NCI-H2196 (cell line): ENCODE data around the gene CHTF8.

ENCODE experiments used
- DNase-seq: peaks from one replicate; lab custom pipeline; 2025; ENCODE audit not compliant: unreplicated experiment; lab: John Stamatoyannopoulos, UW

Gene CHTF8

GRCh38 chr16:69114346-69114975 lies 17.9 kb downstream of the CHTF8 start:
- no peak for DNase-seq

DNA sequence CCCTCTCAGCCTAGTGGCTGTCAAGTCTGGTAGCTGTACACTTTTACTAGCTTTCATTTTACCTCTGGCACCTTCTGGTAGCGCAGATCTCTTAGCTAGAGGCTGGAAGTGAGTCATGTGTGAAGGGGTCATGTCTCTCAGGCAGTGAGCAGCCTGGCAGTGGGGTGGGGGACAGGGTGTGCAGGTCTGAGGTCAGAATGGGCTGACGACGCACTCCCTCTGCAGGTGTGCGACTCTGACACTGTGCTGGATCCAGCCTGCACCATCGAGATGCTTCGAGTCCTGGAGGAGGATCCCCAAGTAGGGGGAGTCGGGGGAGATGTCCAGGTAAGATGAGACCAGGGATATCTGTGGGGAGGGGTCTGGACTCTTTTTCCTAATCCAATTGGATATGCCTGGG lies 19.2 kb downstream of the CHTF8 start:
- no peak for DNase-seq

DNA sequence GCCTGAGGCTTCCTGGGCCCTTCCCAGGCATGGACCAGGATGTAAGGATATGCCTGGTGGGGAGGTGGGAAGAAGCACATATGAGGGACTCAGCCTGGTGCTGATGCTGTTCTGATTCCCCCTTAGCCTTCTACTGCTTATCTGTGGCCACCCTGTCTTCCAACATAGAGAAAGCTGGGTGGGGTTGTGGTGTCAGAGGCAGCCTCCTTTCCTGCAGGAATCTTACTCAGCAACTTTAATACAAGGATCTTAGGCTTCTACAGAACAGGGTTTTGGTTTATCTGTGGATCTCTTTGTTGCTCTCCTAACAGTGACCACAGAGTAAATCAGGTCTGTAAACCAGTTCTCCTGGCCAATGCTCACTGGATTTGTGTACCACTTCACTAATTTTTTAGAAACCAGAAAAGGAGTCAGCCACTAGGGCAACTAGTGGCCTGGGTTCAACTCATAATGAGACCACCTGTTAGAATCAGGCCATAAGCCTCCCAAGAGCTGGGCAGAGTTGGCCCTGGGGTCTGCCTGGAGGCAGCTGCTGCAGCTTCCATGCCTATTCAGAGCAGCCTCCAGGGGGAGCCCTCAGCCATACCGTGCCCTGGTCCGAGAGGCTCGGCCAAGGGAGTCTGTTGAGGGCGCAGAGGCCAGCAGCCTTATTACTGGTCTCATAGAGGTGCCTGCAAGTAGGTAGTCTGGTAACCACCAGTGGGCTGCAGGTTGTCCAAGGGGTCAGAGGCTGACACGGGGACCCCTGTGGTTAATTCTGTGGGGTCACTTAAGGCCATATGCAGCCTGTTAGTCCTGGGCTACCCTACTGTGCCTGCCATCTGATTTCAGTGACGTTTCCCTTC lies 19.9 kb downstream of the CHTF8 start:
- peak; percentile 11 for DNase-seq

DNA sequence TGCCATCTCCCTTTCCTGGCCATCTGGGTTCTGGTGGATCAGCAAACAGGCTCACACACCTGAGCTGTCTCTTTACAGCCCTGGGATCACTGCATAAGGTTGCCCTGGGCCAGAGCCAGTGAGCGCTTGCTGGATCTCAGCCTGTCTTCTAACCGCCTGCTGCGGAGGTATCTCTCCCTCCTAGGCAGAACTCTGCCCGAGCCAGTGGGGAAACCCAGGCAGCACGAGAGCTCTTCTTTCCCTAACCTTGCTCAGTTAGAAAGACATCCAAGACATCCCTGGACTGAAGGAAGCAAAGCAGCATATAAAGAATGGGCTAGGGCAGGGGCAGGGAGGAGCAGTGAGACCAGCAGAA lies 20.5 kb downstream of the CHTF8 start:
- no peak for DNase-seq

DNA sequence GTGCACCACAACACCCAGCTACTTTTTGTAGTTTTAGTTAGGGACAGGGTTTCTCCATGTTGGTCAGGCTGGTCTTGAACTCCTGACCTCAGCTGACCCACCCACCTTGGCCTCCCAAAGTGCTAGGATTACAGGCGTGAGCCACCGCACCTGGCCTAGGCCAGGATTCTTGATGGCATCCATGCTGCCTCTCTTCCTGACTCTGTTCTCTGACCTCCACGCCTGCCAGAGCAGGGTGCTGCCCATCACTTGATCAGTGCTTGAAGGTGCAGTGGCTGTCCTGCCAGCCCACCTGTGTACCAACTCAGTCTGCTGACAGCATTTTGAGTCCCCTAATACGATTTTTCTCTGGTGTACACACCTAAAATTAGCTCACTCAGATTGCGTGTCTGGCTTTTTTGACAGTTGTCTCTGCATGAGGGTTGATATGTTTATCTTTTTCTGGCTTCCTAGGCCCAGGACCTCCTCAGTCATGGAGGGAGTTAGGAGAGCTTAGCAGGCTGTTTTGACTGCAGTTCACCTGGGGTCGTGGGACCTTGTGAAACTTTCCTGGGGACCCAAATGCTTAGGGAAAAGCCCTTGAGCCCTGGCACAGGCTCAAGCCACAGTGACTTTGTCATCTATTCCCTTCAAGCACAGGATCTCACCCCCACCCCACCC lies 21.0 kb downstream of the CHTF8 start:
- DNase-seq = no peak

DNA sequence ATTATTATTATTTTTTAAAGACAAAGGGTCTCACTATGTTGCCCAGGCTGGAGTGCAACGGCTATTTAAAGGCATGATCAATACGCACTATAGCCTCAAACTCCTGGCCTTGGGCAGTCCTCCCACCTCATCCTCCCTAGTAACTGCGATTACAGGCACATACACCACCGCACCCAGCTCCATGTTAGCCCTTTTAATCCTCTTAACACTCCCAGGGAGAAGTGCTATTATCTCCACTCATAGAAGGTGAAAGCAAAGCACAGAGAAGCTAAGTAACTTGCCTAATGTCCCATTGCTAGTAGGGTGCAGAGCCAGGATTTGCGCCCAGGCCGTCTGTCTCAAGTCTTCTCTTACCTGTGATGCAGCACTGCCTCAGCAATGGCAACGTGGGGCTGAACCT lies 22.0 kb downstream of the CHTF8 start:
- DNase-seq = no peak

DNA sequence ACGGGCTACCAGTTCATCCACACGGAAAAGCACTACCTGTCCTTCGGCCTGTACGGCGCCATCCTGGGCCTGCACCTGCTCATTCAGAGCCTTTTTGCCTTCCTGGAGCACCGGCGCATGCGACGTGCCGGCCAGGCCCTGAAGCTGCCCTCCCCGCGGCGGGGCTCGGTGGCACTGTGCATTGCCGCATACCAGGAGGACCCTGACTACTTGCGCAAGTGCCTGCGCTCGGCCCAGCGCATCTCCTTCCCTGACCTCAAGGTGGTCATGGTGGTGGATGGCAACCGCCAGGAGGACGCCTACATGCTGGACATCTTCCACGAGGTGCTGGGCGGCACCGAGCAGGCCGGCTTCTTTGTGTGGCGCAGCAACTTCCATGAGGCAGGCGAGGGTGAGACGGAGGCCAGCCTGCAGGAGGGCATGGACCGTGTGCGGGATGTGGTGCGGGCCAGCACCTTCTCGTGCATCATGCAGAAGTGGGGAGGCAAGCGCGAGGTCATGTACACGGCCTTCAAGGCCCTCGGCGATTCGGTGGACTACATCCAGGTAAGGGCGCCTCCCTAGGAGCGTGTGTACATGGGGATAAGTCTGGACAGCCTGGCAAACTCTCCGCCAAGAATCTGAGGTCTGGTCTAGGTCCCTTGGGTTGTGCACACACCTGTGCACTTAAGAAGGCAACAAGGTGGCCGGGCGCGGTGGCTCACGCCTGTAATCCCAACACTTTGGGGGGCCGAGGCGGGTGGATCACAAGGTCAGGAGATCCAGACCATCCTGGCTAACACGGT lies 22.7 kb downstream of the CHTF8 start:
- no peak for DNase-seq

- DNase-seq = no peak
Observed at GRCh38 chr16:69108905-69109252, 23.5 kb downstream of the CHTF8 start.

- DNase-seq = no peak
Observed at GRCh38 chr16:69108064-69108904, 24.1 kb downstream of the CHTF8 start.

GRCh38 chr16:69107316-69107962 lies 24.9 kb downstream of the CHTF8 start:
- DNase-seq = no peak

GRCh38 chr16:69106491-69107315 lies 25.7 kb downstream of the CHTF8 start:
- DNase-seq = no peak

DNA sequence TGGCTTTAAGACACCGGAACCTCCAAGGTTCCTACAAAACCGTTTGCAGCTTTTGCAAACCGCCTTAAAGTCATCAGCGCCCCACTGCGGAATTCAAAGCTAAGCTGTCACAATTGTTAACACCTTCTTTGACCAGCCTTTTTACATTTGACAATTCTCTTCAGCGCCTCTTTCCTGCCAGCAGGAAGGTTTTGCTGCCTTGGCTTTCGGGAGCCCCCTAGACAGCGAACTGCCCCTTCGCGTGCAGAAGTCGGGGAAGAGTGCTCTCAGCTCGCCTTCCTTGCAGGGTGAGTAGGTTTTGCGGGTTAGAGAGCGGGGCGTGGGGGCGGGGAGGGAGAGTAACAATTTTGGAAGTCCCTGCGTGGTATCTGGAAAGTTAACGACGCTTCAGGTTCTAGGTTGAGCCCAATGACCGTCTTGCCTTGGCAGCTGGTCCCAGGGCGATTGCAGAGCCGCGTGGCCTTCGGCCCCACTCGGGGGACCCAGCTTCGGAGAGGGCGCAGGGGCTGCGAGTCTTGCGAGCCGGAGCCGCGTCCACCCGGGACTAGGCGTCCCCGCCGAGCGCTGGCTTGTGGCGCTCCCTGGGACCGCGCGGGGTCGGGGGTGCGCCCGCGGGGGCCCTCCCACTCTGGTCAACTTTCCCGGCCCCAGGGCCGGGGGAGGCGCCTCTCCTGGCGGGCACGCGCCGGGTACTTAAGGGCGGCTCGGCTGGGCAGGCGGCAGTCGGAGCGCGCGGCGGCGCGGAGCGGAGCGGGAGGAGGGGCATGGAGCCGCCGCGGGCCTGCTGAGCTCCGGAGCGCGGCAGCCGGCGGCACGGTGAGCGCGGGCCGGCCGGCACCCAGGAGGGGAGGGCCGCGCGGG lies 26.7 kb downstream of the CHTF8 start, which contains the start of gene HAS3:
Gene HAS3 (plus strand): TSS at position 153 of the 861 bp plus-strand sequence. CDS start 3,743 bp downstream, outside the sequence.
- DNase-seq = peak; percentile 52

GRCh38 chr16:69100071-69100691 lies 32.2 kb downstream of the CHTF8 start:
- peak; percentile 57 for DNase-seq

- DNase-seq = peak; percentile 39
Observed at GRCh38 chr16:69095193-69095592, 37.2 kb downstream of the CHTF8 start.

DNA sequence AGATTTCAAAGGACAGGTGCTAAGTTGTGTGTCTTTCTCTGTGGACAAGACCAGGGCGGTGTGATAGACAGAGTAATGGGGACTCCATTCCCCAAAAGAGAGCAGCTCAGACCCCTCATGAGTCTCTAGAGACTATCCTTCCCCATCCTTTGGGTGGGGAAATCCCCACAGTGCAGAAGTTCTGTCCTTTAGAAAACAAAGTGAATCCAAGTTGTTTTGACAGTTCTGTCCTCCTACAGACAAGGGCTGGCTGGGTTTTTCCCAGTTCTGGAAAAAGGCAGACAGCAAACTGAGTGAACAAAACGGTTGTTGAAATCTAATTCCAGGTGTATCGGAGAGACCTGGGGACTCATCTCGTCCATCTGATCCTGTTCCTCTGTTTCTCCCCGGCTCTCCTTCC lies 37.9 kb downstream of the CHTF8 start:
- no peak for DNase-seq

DNA sequence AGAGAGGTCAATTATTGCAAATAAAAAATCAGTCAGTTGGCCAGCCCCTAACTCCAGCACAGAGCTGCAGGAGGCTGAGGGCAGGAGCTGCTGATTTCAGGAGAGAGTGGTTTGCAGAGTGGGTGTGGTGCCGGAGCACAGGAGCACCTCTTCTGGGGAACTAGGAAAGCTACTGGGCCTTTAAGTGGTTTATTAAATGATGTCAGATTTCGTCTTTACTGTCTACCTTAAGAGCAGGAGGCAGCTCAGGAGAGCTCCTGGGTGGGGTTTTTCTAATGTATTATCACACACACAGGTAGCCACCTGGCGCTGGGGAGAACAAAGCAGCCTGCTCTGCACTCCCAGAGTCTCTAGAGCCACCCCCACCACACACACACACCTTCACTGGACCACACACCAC lies 38.4 kb downstream of the CHTF8 start:
- peak; percentile 9 for DNase-seq

- peak; percentile 49 for DNase-seq
Observed at GRCh38 chr16:69089091-69089910, 43.1 kb downstream of the CHTF8 start.
